DND-41 (cell line): ENCODE data around the gene TMEM248.

Experiments used
- EZH2 ChIP-seq: IDR thresholded peaks from 3 replicates; pipeline ENCODE4 v1.6.1; 2012; ENCODE audit warnings: borderline replicate concordance, low read depth, mild to moderate bottlenecking, moderate library complexity, low read length, inconsistent platforms; ENCODE audit not compliant: severe bottlenecking
- TF ChIP-seq, protein P1 (sequence below): IDR thresholded peaks from 2 replicates; pipeline ENCODE4 v1.5.1; 2012; ENCODE audit warnings: borderline replicate concordance, low read length, moderate library complexity, mild to moderate bottlenecking; ENCODE audit not compliant: poor library complexity, severe bottlenecking; ENCODE audit errors: extremely low read depth

DNA sequence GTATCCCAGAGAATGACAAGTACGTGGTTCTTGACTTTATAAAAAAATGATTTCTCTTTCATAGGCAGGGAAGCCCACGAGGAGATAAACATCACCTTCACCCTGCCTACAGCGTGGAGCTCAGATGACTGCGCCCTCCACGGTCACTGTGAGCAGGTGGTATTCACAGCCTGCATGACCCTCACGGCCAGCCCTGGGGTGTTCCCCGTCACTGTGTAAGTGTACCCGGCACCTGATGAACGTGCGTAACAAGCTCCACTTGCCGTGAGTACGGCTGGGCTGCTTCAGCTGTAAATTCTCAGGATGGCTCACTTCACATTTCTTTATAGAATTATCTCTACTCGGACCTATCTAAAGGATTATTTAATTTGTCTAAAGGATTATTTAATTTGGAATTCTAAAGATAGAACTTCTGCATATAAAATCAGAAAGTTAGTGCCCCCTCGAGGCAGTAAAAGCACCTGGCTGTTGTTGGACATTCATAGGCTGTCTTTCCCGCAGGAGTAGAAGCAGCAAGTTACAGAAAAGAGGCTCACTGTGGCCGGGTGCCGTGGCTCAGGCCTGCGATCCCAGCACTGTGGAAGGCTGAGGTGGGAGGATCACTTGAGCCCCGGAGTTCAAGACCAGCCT, 27.6 kb downstream of the TMEM248 start:
- no peak for TF ChIP-seq EZH2
- TF ChIP-seq, protein P1, sequence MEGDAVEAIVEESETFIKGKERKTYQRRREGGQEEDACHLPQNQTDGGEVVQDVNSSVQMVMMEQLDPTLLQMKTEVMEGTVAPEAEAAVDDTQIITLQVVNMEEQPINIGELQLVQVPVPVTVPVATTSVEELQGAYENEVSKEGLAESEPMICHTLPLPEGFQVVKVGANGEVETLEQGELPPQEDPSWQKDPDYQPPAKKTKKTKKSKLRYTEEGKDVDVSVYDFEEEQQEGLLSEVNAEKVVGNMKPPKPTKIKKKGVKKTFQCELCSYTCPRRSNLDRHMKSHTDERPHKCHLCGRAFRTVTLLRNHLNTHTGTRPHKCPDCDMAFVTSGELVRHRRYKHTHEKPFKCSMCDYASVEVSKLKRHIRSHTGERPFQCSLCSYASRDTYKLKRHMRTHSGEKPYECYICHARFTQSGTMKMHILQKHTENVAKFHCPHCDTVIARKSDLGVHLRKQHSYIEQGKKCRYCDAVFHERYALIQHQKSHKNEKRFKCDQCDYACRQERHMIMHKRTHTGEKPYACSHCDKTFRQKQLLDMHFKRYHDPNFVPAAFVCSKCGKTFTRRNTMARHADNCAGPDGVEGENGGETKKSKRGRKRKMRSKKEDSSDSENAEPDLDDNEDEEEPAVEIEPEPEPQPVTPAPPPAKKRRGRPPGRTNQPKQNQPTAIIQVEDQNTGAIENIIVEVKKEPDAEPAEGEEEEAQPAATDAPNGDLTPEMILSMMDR: no peak
